NCI-H1694 (cell line): Measurements from ENCODE around the gene PGA5.

Experiments used
- DNase-seq: peaks from one replicate; lab custom pipeline; 2025; lab: John Stamatoyannopoulos, UW

The PGA5 gene

GRCh38 chr11:61267437-61267841 lies 26.5 kb downstream of the PGA5 start:
- DNase-seq: no peak

GRCh38 chr11:61268588-61269250 lies 27.7 kb downstream of the PGA5 start:
- DNase-seq: no peak

GRCh38 chr11:61270354-61271076 lies 29.5 kb downstream of the PGA5 start:
- DNase-seq: no peak

- DNase-seq: no peak
These were observed 31.8 kb downstream of the PGA5 start for GRCh38 chr11:61272731-61273130.

GRCh38 chr11:61273178-61274078 lies 32.5 kb downstream of the PGA5 start:
- no peak for DNase-seq

GRCh38 chr11:61274084-61274483 lies 33.1 kb downstream of the PGA5 start:
- no peak for DNase-seq

- no peak for DNase-seq
These were observed 34.2 kb downstream of the PGA5 start for GRCh38 chr11:61275191-61275590.

GRCh38 chr11:61277186-61278000 lies 36.4 kb downstream of the PGA5 start:
- no peak for DNase-seq

GRCh38 chr11:61278001-61278470 lies 37.1 kb downstream of the PGA5 start:
- no peak for DNase-seq

- no peak for DNase-seq
These were observed 39.1 kb downstream of the PGA5 start for GRCh38 chr11:61279934-61280659.

GRCh38 chr11:61280883-61281580 lies 40.1 kb downstream of the PGA5 start:
- no peak for DNase-seq

GRCh38 chr11:61281581-61282250 lies 40.7 kb downstream of the PGA5 start:
- no peak for DNase-seq

GRCh38 chr11:61283613-61284012 lies 42.6 kb downstream of the PGA5 start:
- no peak for DNase-seq

- no peak for DNase-seq
These were observed 46.5 kb downstream of the PGA5 start for GRCh38 chr11:61287338-61287977.

- DNase-seq: no peak
These were observed 50.1 kb downstream of the PGA5 start for GRCh38 chr11:61290905-61291690.

- DNase-seq: no peak
These were observed 51.4 kb downstream of the PGA5 start for GRCh38 chr11:61292356-61292755.

GRCh38 chr11:61293867-61294716 lies 53.1 kb downstream of the PGA5 start:
- peak; percentile 17 for DNase-seq
